H1 (cell line): ENCODE measurements around the gene HIPK2. TPM values are rescaled to one million over a fixed set of nuclear protein-coding genes. Genes with fewer than 3 reads are reported as not detected.

ENCODE experiments used
- CTCF ChIA-PET: fragments of 300-600 bp; sonication (Branson Sonifier 250); formaldehyde crosslinking; loops from one replicate; lab custom pipeline; 2021; ENCODE audit not compliant: partially characterized antibody; lab: Charles Lee
- POLR2A ChIA-PET: fragments of 300-600 bp; sonication (Branson Sonifier 250); formaldehyde crosslinking; loops from one replicate; lab custom pipeline; 2021; ENCODE audit warnings: inconsistent platforms; ENCODE audit not compliant: partially characterized antibody; lab: Charles Lee
- DNase-seq, 2 experiments: peaks; one replicate each; pipeline versions ENCODE4 v3.0.0 to v3.0.0-alpha.2; 2010 to 2022; ENCODE audit warnings: low spot score in 2 of 2, low read depth in 1 of 2, mixed read lengths in 1 of 2
- FAIRE-seq: peaks from 2 replicates; lab custom pipeline; 2011; peaks lifted over from hg19 to GRCh38; lab: Jason Lieb, UNC
- H2AFZ ChIP-seq: 2 replicates; pipeline ENCODE4 v1.8.1; 2012; ENCODE audit warnings: low read length, inconsistent platforms
- H2AK5ac ChIP-seq: 2 replicates; pipeline ENCODE4 v1.6.1; 2013; ENCODE audit warnings: low read depth, low read length
- H2BK120ac ChIP-seq: replicated peaks from 2 replicates; pipeline ENCODE3; 2013; ENCODE audit warnings: low read depth, low read length, inconsistent platforms
- H2BK12ac ChIP-seq: 2 replicates; pipeline ENCODE4 v1.6.1; 2013; ENCODE audit warnings: low read depth, low read length
- H2BK15ac ChIP-seq: 2 replicates; pipeline ENCODE4 v1.6.1; 2013; ENCODE audit warnings: low read length
- H2BK20ac ChIP-seq: 2 replicates; pipeline ENCODE4 v1.6.1; 2013; ENCODE audit warnings: low read length
- H2BK5ac ChIP-seq: 2 replicates; pipeline ENCODE4 v1.6.1; 2013; ENCODE audit warnings: low read depth, low read length
- H3K14ac ChIP-seq: 2 replicates; pipeline ENCODE4 v1.6.1; 2013; ENCODE audit warnings: inconsistent platforms; ENCODE audit not compliant: insufficient read length
- H3K18ac ChIP-seq: 2 replicates; pipeline ENCODE4 v1.6.1; 2013; ENCODE audit warnings: low read length; ENCODE audit errors: extremely low read depth
- H3K23ac ChIP-seq: 2 replicates; pipeline ENCODE4 v1.6.1; 2013; ENCODE audit warnings: inconsistent platforms; ENCODE audit not compliant: insufficient read length
- H3K23me2 ChIP-seq: 2 replicates; pipeline ENCODE4 v1.6.1; 2013; ENCODE audit warnings: low read depth, low read length
- H3K27ac ChIP-seq: 2 replicates; pipeline ENCODE4 v1.6.1; 2011; ENCODE audit warnings: low read depth, low read length, inconsistent platforms
- H3K27me3 ChIP-seq, 4 experiments: replicated peaks in 1 of 4; 1 replicate in 1 of 4; 2 replicates in 3 of 4; pipeline versions ENCODE4 v1.6.1 to v1.8.1; 2011 to 2013; ENCODE audit warnings: low read length in 3 of 4, mild to moderate bottlenecking in 3 of 4, inconsistent platforms in 2 of 4, mixed read lengths in 2 of 4, moderate library complexity in 1 of 4; ENCODE audit not compliant: control insufficient read depth in 3 of 4, insufficient read depth in 3 of 4; ENCODE audit errors: extremely low read depth in 1 of 4
- H3K36me3 ChIP-seq, 4 experiments: 2 replicates each; pipeline versions ENCODE4 v1.6.1 to v1.8.1; 2011 to 2013; ENCODE audit warnings: mild to moderate bottlenecking in 4 of 4, low read length in 3 of 4, moderate library complexity in 2 of 4, control low read depth in 1 of 4, inconsistent platforms in 1 of 4; ENCODE audit not compliant: insufficient read depth in 4 of 4, control insufficient read depth in 2 of 4
- H3K4ac ChIP-seq: replicated peaks from 2 replicates; pipeline ENCODE3; 2013; ENCODE audit warnings: low read length, low read depth, mixed read lengths, inconsistent platforms; ENCODE audit not compliant: insufficient read length
- H3K4me1 ChIP-seq, 4 experiments: replicated peaks in 1 of 4; 1 replicate in 1 of 4; 2 replicates in 3 of 4; pipeline versions ENCODE4 v1.6.1 to v1.8.1; 2011 to 2013; ENCODE audit warnings: low read length in 3 of 4, inconsistent platforms in 2 of 4, mixed read lengths in 1 of 4; ENCODE audit not compliant: insufficient read depth in 4 of 4, control insufficient read depth in 3 of 4
- H3K4me2 ChIP-seq, 2 experiments: 2 replicates each; pipeline versions ENCODE4 v1.6.1 to v1.8.1; 2011 to 2013; ENCODE audit warnings: low read depth in 2 of 2, low read length in 2 of 2, control low read depth in 1 of 2, inconsistent platforms in 1 of 2, mild to moderate bottlenecking in 1 of 2; ENCODE audit not compliant: insufficient read depth in 1 of 2
- H3K4me3 ChIP-seq, 4 experiments: fragments of 200-600, 300-600 bp in 1 of 4; sonication (generic), shearing (Covaris generic), sonication (Bioruptor Twin) in 1 of 4; 2 replicates each; pipeline versions ENCODE4 v1.5.1 to v1.8.1; 2011 to 2016; ENCODE audit warnings: low read length in 4 of 4, low read depth in 3 of 4, control low read depth in 2 of 4, inconsistent platforms in 2 of 4, mild to moderate bottlenecking in 2 of 4, mixed read lengths in 1 of 4, moderate library complexity in 1 of 4; ENCODE audit not compliant: insufficient read depth in 2 of 4; ENCODE audit errors: extremely low read depth in 1 of 4
- H3K56ac ChIP-seq: replicated peaks from 2 replicates; pipeline ENCODE3; 2013; ENCODE audit warnings: low read depth, mild to moderate bottlenecking, mixed read lengths, low read length, inconsistent platforms; ENCODE audit not compliant: insufficient read length
- H3K79me1 ChIP-seq: 2 replicates; pipeline ENCODE4 v1.6.1; 2013; ENCODE audit warnings: low read depth, low read length, control low read depth
- H3K79me2 ChIP-seq, 2 experiments: 2 replicates each; pipeline versions ENCODE4 v1.6.1 to v1.8.1; 2012 to 2013; ENCODE audit warnings: low read length in 2 of 2, mild to moderate bottlenecking in 2 of 2, inconsistent platforms in 1 of 2; ENCODE audit not compliant: insufficient read depth in 2 of 2, control insufficient read depth in 1 of 2
- H3K9ac ChIP-seq, 4 experiments: replicated peaks in 1 of 4; 1 replicate in 1 of 4; 2 replicates in 3 of 4; pipeline versions ENCODE4 v1.6.1 to v1.8.1; 2011 to 2013; ENCODE audit warnings: low read depth in 3 of 4, low read length in 3 of 4, control low read depth in 2 of 4, mild to moderate bottlenecking in 2 of 4, moderate library complexity in 2 of 4, inconsistent platforms in 1 of 4; ENCODE audit errors: extremely low read depth in 1 of 4
- H3K9me3 ChIP-seq, 2 experiments: 2 replicates each; pipeline versions ENCODE4 v1.6.1 to v1.8.1; 2012 to 2013; ENCODE audit warnings: mild to moderate bottlenecking in 2 of 2, moderate library complexity in 2 of 2, control low read depth in 1 of 2, inconsistent platforms in 1 of 2, low read depth in 1 of 2, low read length in 1 of 2, mixed read lengths in 1 of 2; ENCODE audit not compliant: insufficient read depth in 2 of 2
- H4K20me1 ChIP-seq, 2 experiments: replicated peaks in 1 of 2; 2 replicates each; pipeline versions ENCODE3 to v1.8.1; 2011 to 2013; ENCODE audit warnings: inconsistent platforms in 2 of 2, low read length in 2 of 2, mild to moderate bottlenecking in 1 of 2; ENCODE audit not compliant: insufficient read depth in 2 of 2, control insufficient read depth in 1 of 2
- H4K5ac ChIP-seq: 2 replicates; pipeline ENCODE4 v1.6.1; 2013; ENCODE audit warnings: low read length, low read depth, mixed read lengths, inconsistent platforms; ENCODE audit not compliant: insufficient read length
- H4K8ac ChIP-seq: 2 replicates; pipeline ENCODE4 v1.8.0; 2013; ENCODE audit warnings: mild to moderate bottlenecking, moderate library complexity, low read length, inconsistent platforms; ENCODE audit not compliant: insufficient read depth; ENCODE audit errors: extremely low read depth
- H4K91ac ChIP-seq: replicated peaks from 2 replicates; pipeline ENCODE3; 2013; ENCODE audit warnings: low read length, mixed read lengths, inconsistent platforms; ENCODE audit not compliant: insufficient read length
- GTF2F1 ChIP-seq: IDR thresholded peaks from 2 replicates; pipeline ENCODE4 v1.6.1; 2012; ENCODE audit warnings: low read depth, low read length, improper control_type of control experiment, borderline replicate concordance
- JUND ChIP-seq: IDR thresholded peaks from 2 replicates; pipeline ENCODE4 v1.6.1; 2011; ENCODE audit warnings: mild to moderate bottlenecking, improper control_type of control experiment, low read length
- PHF8 ChIP-seq: fragments of 200-600 bp; sonication (generic); conservative IDR thresholded peaks from 2 replicates; pipeline ENCODE4 v1.7.1; 2012; ENCODE audit warnings: low read depth, mild to moderate bottlenecking, inconsistent platforms, low read length, moderate library complexity
- ZNF274 ChIP-seq: IDR thresholded peaks from 2 replicates; pipeline ENCODE4 v1.7.0; 2012; ENCODE audit warnings: low read length, borderline replicate concordance; ENCODE audit errors: extremely low read depth
- WGBS, 2 experiments: shearing (Covaris generic) in 1 of 2; methylation state at CpG; one replicate each; pipeline versions ENCODE4 v1.1.6 to v1.1.7; 2013 to 2015; ENCODE audit warnings: low lambda C conversion rate in 2 of 2, mixed read lengths in 2 of 2, inconsistent platforms in 1 of 2, low coverage in 1 of 2, missing lambda C conversion rate in 1 of 2; ENCODE audit not compliant: insufficient replicate concordance in 2 of 2, insufficient coverage in 1 of 2, insufficient read length in 1 of 2; ENCODE audit errors: extremely low coverage in 1 of 2, missing lambda C conversion rate in 1 of 2; 5-methylcytosine and 5-hydroxymethylcytosine counted together
- polyA plus RNA-seq, 7 experiments: library from polyadenylated mRNA; depleted of rRNA in 3 of 7; stranded (reverse) in 5 of 7; unstranded in 2 of 7; fragments of >200 nt in 5 of 7; fragments of 200-250 nt in 2 of 7; gene quantifications; 1 replicate in 5 of 7; 2 replicates in 1 of 7; 4 replicates in 1 of 7; pipeline versions ENCODE4 v1.2.1 to v1.2.3, GENCODE V29; 2011 to 2013; ENCODE audit warnings: missing spikeins in 2 of 7, mixed read lengths in 2 of 7
- total RNA-seq: library from RNA; stranded (reverse); fragmentation: NEBNext Ultra II Directional; extraction: Animal tissue kit (Norgen Biotek cat#: 25700); gene quantifications from 2 replicates; pipeline ENCODE4 v1.2.1, GENCODE V29; 2021

Gene HIPK2
- total and polyA plus RNA-seq, 2 of the 8 experiments (the other 6 are each of a cell fraction or from before 2014, with no cell fraction given) = 8.3 to 24.3 TPM

DNA sequence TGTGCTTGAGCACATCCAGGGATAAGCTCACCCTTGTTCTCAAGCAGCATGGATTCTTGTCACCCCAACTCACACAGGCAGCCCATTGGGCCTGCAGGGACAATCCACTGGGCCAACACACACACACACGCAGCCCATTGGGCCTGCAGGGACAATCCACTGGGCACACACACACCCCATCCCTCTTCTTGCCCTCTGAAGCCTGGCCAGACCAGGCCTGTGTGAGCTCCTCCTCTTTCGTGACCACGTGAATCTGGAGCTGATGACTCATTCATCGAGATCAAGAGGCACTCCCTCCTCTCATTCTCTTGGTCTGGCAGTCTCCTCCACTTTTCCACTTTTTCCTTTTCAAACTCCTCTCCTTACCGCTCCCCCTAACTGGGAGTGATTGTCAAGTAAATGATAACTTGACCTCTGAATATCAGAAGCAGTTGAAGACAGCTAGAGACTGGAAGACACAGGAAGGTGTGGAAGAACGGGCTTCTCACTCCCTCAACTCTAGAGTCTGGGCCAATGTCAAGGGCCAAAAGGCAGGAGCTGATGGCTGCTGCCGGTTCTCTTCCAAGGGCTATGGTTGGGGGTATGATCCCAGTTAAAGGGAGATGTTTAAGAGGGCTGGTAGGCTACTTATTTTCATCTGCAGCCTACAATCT is 89.7 kb downstream of the HIPK2 start:
- Histone ChIP-seq H4K91ac (no peak overlapping the region), H3K9me3 (0 out of 4 replicates have a peak, but pooled peaks cover 0 to 4% of the 10 kb centered on the region in 2 experiments), H3K4me3 (no peak overlapping the region), H3K27me3 (no peaks in the 10 kb centered on the region), H3K79me2 (no peaks in the 10 kb centered on the region), H2AK5ac (no peak overlapping the region), H4K20me1 (peaks cover 2% of the 10 kb centered on the region in 2 experiments), H2BK15ac (no peak overlapping the region), H3K9ac (no peak overlapping the region), H2BK20ac (no peak overlapping the region), H3K18ac (no peak overlapping the region), H3K23me2 (no peaks in the 10 kb centered on the region), H2AFZ (no peak overlapping the region), H4K5ac (no peak overlapping the region), H3K27ac (no peak overlapping the region), H3K14ac (no peak overlapping the region), H3K4me2 (no peak overlapping the region), H3K36me3 (no peaks in the 10 kb centered on the region), H2BK120ac (no peak overlapping the region), H3K56ac (no peak overlapping the region), H3K79me1 (no peaks in the 10 kb centered on the region; the same call in 1 of the 2 replicates), H2BK5ac (peak overlapping the region; percentile 75; the same call in 1 of the 2 replicates), H4K8ac (no peak overlapping the region), H2BK12ac (no peak overlapping the region), H3K23ac (no peak overlapping the region), H3K4me1 (peaks cover 0 to 7% (median 3%) of the 10 kb centered on the region in 4 experiments; a peak in 5 of 7 replicates), H3K4ac (no peak overlapping the region)
- 72% methylated on average over 7 of the region's 7 CpGs; no CpG with 5 or more reads in 1 of the 2 experiments for WGBS, 2 experiments
- CTCF ChIA-PET = interaction anchor here (0.8 to 2.3 kb wide), 5 partner anchors 11 to 42 kb away, joined by 3 to 7 read pairs (median 5); no protein-coding TSS in a partner anchor
- peak; percentile 48; the same call in 1 of the 2 replicates for TF ChIP-seq JUND
- TF ChIP-seq ZNF274 = no peak
- TF ChIP-seq GTF2F1 = no peak
- TF ChIP-seq PHF8 = no peak
- DNase-seq (no peak), FAIRE-seq (no peak)
- POLR2A ChIA-PET = interaction anchor here (0.9 kb wide), 1 partner anchor 14 kb away, joined by 3 read pairs; no protein-coding TSS in a partner anchor
